GM19452 (cell line): ENCODE results near the gene BRINP2.

Source experiments
- ATAC-seq: cut with Tn5 transposase; IDR thresholded peaks from one replicate; pipeline ENCODE4 v1.9.1; 2021; ENCODE audit not compliant: unreplicated experiment

The BRINP2 gene, protein sequence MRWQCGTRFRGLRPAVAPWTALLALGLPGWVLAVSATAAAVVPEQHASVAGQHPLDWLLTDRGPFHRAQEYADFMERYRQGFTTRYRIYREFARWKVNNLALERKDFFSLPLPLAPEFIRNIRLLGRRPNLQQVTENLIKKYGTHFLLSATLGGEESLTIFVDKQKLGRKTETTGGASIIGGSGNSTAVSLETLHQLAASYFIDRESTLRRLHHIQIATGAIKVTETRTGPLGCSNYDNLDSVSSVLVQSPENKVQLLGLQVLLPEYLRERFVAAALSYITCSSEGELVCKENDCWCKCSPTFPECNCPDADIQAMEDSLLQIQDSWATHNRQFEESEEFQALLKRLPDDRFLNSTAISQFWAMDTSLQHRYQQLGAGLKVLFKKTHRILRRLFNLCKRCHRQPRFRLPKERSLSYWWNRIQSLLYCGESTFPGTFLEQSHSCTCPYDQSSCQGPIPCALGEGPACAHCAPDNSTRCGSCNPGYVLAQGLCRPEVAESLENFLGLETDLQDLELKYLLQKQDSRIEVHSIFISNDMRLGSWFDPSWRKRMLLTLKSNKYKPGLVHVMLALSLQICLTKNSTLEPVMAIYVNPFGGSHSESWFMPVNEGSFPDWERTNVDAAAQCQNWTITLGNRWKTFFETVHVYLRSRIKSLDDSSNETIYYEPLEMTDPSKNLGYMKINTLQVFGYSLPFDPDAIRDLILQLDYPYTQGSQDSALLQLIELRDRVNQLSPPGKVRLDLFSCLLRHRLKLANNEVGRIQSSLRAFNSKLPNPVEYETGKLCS

GRCh38 chr1:177170756-177171535 lies at the start of gene BRINP2:
Gene BRINP2, plus strand, starts transcription at chr1:177170958. Its CDS starts 58,919 bp downstream, at chr1:177229877.
- ATAC-seq, result no peak

DNA sequence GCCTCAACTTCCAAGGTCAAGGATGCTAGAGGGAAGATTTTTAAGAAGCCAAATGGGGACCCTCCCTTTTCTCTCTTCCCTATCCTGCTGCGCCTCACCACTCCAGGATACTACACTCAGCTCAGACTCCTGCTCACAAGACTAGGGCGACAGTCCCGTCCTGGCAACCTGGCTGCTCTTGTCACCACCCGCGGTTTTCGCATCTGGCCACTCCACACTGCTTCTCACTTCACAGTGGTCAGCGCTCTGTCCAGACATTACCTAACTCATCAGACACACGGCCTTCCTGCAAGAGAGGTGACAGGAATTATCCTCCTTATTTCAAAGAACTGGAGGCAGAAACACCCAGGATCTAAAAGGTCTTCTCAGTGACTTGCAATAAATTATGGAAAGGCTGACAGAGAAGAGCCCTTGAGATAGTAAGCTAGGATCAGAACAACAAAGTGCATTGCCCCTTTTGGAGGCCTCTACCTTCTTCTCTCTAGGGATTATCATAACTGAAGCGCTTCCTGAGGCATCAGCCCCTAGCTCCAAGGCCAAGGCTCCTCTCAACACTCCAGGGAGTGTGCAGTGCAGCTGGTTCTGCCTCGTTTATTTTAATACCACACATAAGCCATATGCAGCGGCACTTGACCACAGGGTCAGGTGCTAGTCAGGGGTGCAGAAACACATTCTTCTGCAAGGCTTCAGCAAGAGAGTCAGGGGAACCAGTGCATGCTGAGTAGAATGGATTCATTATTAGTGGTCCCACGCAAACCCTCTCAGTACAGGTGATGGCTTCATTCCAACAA lies 48.1 kb upstream of the BRINP2 start:
- no peak for ATAC-seq

DNA sequence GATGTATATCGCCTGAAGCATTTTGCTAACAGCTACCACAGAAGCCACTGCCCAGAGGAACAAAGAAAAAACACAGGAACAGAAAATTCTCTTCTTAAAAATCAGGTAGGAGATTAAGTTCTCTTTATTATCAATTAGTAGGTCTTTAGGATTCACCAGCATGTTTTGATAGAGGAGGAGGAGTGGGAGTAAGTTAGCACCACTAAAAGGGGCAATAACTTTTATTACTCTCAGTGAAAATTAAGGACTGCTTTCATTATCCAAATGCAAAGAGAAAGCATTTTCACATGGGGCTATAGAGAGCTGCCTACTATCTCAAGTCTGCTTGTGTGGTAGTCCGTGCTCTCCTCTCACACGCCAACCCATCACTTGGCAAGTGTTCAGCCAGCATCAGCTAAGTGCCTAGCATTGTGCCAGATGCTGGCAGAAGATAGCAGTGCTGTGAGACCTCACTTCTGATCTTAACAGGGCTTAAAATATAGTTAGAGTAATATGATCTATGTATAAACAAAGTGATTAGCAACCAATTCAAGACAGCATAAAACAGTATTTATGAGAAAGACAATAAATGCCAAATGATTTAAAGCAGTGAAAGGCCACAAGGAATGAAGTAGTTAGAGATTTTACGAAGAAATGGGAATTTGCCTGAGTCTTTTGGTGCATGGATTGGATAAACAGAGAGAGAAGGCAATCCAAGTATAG lies 46.0 kb upstream of the BRINP2 start:
- ATAC-seq, result no peak

GRCh38 chr1:177126267-177126666 lies 44.5 kb upstream of the BRINP2 start:
- ATAC-seq, result no peak

GRCh38 chr1:177128665-177129281 lies 42.0 kb upstream of the BRINP2 start:
- no peak for ATAC-seq

- ATAC-seq, result no peak
Measured at GRCh38 chr1:177130451-177130945, 40.3 kb upstream of the BRINP2 start.

- ATAC-seq, result no peak
Measured at GRCh38 chr1:177131723-177132122, 39.0 kb upstream of the BRINP2 start.

DNA sequence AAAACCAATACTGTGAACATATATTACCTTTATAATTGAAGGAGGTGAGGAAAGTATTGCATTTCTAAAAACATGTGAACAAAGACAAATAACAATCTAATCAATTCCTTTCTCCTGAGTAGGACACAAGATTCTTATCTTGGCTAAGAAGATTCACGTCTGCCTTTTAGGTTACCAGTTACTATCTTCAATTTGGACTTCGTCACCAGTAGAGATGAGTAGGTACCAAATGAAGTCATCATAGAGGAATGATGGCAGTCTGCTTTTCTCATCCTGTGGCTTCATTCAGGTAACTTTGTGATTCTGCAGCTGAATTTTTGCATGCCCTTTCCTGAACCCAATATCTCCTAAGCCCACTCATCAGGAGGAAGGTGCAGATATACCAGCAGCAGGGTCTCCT lies 38.6 kb upstream of the BRINP2 start:
- ATAC-seq, result no peak

DNA sequence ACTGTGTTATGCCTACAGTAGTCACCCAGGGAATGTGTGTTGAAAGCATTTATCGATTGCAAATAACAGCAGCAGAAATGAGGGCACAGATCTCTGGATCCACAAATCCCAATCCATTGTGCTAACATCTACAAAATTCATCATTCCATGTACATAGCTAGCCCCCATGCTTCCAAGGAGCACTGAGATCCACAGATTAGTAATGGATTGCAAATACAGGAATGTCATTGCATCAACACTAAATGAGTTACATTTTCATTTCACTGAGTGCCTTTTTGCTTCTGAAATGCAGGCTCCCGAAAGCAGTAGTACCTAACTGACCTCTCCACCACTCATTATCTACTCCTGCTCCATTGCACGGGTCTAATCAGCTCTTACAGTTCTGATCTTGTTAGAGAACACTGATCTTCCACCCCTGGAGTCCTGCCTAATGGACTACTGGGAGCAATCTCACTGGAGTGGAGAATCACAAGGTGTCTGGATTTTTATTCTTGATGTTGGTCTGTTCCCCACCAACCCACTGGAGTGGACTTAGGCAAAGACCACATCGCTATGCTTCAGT lies 36.7 kb upstream of the BRINP2 start:
- ATAC-seq, result no peak

DNA sequence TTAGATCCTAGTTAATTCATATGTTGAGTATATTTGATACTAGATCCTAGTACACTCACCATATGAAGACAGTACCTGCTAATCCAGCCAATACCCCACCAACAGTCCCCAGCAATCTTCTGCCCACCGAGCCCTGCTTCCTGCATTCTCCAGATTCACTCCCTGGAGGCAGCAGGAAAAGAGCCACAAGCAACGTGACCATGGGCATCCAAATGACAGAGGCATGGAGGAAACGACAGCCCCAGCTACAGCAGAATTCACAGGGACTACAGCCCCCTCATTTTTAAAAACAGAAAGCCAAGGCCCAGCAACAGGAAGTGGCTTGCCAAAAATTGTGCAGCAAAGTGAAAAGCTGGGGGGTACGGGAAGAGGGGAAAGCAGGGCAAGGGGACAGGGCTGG lies 35.5 kb upstream of the BRINP2 start:
- no peak for ATAC-seq

- ATAC-seq, result no peak
Measured at GRCh38 chr1:177137814-177138213, 32.9 kb upstream of the BRINP2 start.

GRCh38 chr1:177138347-177138746 lies 32.4 kb upstream of the BRINP2 start:
- no peak for ATAC-seq

GRCh38 chr1:177142010-177142409 lies 28.7 kb upstream of the BRINP2 start:
- ATAC-seq, result no peak

DNA sequence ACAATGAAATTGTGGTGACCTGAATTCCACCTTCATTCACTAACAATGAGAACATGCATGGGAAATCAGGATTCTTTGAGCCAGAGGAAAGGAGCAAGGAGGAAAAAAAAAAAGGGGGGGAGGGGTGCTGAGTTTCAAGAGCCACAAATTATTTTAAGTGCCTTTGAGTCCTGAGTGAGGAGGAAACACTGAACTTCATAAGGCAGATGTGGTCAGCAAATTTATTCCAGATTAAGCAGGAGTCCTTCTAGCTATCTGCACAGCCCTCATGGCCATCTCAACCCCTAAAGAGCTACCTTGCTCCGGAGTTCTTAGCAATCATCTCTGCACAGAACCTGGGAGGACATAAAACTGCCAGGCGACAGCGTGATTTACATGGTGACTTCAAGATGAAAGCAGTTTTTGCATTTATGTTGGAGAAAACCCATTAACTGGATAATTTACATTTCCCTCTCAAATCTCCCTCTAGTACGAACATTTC lies 27.9 kb upstream of the BRINP2 start:
- ATAC-seq, result no peak

DNA sequence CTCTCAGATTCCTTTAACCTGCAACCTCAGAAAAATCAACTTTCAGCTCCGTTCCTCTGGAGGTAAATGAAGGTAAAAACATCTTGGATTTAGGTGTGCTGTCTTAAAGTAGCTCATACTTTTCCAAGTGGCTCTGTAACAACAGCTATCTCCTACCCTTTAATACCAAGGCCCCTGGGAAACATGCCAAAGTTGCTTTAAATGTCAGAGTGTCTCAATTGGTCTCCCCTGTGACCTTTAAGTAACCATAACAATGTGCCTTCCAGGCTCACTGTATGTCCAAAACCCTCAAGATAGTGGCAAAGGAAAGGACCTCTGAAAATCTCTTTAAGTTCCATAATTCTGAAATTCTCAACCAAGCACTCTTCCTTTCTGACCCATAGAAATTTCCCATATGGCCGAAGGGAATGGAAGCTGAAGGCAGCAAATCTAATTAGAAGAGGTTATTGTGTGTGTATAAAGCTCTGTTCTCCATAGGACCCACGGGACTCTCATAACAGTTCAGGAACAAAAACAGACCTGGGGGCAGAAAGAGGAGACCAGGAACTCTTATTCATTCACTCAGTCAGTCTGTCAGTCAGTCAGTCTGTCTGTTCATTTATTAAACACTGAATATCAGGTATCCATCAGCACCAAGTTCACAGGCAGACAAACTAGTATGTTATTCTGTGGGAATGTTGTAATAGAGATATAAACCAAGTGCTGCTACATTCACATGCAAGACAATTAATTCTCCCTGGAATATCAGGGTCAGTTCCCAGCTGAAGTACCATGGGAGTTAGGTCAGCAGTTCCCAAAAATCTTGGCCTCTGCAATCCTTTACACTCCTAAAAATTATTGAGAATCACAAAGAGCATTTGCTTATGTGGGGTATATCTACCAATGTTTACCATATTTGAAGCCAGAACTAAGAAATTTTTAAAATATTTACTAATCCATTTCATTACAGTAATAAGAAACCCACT lies 25.4 kb upstream of the BRINP2 start:
- ATAC-seq, result no peak

GRCh38 chr1:177146499-177146898 lies 24.3 kb upstream of the BRINP2 start:
- ATAC-seq, result no peak

DNA sequence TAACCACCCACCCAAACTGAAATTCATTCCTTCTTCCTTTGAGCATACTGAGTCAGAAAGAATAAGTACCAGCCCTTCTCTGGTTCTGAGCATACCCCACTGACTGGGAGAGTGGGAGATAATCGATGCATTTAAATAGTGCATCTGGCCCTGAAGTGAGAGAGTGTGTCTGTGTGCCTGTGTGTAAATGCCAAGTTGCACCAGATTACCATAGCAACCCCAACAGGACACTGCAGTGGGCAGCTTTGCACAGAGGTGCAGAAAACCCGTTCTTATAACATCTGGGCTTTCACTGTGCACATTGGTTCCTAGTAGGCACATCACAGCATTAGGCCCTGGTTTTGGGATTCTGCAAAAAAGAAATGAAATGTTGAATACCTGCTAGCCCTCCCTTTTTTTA lies 8.5 kb upstream of the BRINP2 start:
- ATAC-seq, result no peak

DNA sequence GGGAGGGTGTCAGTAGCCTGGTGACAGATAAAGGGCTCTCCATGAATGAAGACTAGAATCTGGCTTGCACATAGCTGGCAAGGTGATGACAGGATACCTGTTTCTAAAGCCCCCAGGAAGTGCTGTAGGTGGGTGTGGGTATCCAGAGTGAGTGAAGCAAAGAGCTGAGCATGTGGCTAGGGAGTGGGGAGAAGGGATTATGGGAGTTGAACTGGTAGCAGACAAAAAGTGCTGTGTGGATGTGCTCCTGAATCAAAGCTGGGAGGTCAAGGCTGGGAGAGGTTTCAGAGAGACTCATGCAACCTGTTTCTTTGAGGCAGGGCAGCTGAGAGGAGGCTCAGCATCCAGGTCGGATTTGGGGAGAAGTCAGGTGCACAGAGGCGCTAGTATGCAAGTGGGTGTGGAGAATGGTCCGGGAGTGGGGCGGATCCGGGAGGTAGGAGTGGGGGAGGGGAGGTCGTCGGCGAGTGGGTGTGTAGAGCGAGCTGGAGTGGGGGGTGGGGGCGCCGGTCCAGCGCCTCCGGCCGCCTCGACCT lies 6.8 kb upstream of the BRINP2 start:
- no peak for ATAC-seq
